HG03175 (cell line): ENCODE data around the gene TM6SF1.
"Not testable (repeated sequence)": the region's sequence is repeated elsewhere in the genome, so short reads cannot be mapped to it uniquely, and the experiment has no call there.

Source experiments
- ATAC-seq: cut with Tn5 transposase; IDR thresholded peaks from one replicate; pipeline ENCODE4 v1.9.1; 2021; ENCODE audit warnings: mild to moderate bottlenecking, moderate library complexity; ENCODE audit not compliant: unreplicated experiment

TM6SF1 gene

GRCh38 chr15:83106994-83107840 is at the start of gene TM6SF1:
Gene TM6SF1 (plus strand): TSS chr15:83107645. CDS start chr15:83107681, 36 bp downstream.
- peak; percentile 34 for ATAC-seq

DNA sequence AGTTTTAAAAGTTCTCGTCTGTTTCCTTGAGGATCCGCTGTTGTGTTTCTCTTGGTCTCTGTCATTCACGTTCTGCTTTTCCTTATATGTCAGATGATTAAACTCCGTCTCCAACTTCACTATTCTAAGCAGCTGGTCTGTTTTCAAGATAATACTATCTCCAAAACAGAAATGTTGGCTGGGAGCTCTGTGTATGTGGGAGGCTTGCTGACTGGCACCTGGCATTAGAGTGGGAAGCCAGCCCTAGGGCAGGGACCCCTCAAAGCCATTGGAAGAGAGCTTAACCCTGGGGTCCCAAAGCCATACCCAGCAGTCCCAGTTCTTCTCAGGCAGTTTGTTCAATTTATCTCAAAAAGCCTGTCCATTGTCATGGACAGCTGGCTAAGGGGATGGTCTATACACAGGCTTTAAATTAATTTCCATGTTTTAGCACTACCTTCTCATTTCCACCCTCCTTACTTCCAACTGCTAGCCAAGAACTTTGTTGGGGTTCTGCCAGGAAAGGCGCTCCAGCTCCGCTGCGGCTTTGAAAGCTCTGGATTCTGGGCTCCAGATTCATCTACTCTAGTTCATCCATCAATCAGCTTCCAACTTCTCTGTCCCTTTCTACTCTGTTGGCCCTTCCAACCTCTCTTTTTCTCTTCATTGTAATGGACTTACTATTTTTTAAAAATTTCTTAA is 49.6 kb upstream of the TM6SF1 start:
- ATAC-seq: no peak

DNA sequence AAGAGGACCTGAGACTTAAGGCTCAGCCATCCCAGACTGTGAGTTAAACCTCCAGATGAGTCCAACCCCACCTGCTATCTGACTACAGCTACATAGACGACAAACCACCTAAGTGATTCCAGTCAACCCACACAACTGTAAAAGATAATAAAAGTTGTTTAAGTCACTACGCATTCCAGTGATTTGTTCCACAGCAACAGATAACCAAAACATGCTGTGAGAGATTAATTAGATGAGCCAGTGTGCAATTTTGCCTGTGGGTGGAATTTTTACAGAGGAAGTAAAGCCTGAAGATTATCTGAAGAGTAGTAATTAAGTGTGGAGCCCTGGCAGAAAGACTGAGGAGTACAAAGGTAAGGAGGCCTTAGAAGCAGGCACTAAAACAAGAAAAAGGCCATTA is 45.8 kb upstream of the TM6SF1 start:
- no peak for ATAC-seq

DNA sequence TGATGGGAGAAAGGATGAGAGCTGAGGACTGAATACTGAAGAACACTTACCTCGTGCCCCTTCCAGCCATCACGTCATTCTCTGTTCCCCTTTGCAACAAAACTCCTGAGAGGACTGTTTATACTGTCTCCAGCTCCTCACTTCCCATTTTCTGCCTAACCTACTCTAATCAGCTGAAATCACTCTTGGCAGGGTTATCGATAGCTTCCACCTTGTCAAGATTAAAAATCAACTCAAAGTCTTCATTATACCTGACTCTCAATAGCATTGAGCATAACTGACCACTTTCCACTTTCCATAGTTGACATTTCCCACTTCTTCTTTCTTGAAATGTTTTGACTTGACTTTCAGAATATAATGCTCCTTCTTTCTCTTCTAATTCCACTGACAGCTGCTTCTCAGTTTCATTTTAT is 44.7 kb upstream of the TM6SF1 start:
- ATAC-seq: no peak

DNA sequence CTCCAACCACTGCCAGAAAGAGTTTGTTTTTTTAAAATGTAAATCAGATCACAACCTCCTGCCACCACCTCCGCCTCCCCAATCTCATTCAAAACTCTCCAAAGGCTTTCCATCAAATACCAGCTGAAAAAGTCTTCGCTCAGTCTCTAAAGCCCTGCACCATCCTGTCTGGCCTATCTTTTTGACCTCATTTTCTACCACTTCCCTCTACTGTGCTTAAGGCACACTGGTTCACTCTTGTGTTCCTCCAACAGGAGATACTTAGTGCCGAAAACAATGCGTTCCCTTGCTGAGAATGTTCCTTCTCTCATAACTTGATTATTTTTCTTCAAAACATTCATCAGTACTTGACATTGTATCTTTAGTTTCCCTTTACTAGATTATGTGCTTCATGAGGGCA is 43.9 kb upstream of the TM6SF1 start:
- no peak for ATAC-seq

- ATAC-seq: no peak
Measured at GRCh38 chr15:83064859-83065258, 42.6 kb upstream of the TM6SF1 start.

DNA sequence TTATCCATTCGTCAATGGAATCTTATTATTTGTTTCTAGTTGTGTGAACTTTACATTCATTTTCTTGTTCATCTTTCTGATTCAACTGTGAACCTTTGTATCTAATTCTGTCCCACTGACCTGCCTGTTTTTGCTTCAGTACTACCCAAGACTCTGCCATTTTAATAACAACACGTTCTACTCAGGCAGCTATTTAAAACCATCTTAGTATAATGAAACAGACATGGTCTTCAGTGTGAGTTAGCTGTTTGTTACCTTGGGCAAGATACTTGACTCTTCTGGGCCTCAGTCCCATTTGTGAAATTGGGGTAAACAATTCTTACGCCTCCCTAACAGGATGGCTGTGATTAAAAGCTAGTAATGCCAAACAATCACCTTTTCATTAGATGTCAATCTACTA is 42.0 kb upstream of the TM6SF1 start:
- no peak for ATAC-seq

DNA sequence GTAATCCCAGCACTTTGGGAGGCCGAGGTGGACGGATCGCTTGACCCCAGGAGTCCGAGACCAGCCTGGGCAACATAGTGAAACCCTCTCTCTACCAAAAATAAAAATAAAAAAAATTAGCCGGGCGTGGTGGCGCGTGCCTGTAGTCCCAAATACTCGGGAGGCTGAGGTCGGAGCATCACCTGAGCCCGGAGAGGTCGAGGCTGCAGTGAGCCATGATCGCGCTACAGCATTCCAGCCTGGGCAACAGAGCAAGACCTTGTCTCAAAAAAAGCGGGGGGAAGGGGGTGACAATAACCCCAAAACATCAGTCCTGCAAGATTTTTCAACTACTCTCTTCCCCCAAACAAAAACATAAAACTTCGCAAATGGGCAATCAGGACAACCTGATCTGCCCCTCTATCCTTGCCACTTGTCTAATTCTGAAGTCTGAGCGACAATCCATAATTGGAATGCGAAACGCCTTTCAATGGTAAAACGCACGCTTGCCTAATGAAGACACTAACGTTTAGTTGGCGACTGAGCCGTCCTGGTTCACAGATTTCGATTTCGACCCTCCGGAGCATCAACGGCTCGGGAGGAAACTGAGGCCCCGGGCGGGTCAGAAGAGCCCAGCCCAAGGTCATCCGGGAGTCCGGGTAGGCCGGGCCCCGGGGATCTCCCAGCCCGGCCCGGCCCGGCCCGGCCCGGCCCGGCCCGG is 41.3 kb upstream of the TM6SF1 start:
- no peak for ATAC-seq

DNA sequence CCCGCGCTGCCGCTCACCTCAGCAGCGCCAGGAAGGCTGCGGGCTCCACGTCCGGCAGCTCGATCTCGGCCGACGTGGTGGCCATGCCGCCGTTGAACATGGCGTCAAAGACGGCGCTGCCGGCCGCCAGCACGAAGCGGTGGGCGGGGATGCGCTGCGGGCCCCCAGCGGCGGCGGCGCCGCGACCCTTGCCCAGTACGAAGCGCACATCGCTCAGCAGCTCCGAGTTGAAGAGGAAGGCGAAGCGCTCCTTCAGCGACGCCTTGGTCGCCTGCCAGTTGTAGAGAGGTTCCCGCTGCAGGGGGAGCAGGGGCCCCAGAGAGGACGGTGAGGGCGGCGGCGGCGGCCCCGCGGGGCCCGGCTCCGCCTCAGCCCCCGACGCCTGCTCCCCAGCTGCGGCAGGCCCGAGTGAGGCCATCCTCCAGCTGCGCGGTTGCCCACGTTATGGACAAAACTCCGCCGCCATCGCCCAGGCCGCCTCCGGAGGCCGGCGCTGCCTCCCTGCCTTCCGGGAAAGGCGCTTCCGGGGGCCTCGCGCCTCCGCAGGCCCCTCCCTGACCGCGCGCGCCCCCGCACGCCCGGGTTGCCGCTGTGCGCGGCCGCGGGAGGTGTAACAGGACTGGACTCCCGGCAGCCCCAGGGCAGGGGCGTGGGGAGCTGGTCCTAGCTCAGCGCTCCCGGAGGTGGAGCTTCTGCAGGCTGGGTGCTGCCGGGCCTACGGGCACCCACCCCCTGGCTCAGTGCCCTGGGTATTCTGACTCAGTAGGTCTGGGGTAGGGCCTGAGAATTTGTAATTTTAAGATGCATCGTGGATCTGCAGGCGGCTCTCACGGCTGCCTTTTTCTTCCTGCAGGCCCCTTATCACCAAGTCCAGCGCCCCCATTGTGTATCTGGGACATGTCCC is 40.5 kb upstream of the TM6SF1 start, which contains the start of gene BTBD1:
TSS of gene BTBD1 (minus strand) at position 519 of the 904 bp plus-strand sequence. CDS start at position 418, 101 bp downstream.
- ATAC-seq: peak; percentile 82

GRCh38 chr15:83067638-83067962 is 39.8 kb upstream of the TM6SF1 start:
- ATAC-seq: no peak

- ATAC-seq: no peak
Measured at GRCh38 chr15:83068054-83068453, 39.4 kb upstream of the TM6SF1 start.

- not testable (repeated sequence) for ATAC-seq
Measured at GRCh38 chr15:83069211-83069642, 38.2 kb upstream of the TM6SF1 start.

- ATAC-seq: no peak
Measured at GRCh38 chr15:83077491-83078230, 29.8 kb upstream of the TM6SF1 start.

DNA sequence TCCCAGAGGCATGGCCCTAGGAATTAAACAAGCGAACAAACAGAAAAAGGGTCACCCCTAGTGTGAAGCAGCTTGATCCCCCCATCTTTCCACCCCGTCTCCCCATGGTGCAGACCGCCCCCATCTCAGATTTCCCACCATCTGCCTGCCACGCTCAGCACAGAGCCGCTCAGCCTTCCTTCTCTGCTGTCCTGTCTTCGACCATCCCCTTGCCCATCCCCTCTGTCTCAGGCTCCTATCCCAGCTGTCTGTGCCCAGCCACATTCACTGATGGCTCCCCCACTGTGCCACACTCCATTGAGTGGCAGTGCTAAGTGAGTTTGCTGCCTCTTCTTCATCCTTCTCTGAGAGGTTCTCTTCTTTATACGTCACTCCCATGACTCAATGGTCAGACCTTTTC is 28.7 kb upstream of the TM6SF1 start:
- ATAC-seq: no peak

DNA sequence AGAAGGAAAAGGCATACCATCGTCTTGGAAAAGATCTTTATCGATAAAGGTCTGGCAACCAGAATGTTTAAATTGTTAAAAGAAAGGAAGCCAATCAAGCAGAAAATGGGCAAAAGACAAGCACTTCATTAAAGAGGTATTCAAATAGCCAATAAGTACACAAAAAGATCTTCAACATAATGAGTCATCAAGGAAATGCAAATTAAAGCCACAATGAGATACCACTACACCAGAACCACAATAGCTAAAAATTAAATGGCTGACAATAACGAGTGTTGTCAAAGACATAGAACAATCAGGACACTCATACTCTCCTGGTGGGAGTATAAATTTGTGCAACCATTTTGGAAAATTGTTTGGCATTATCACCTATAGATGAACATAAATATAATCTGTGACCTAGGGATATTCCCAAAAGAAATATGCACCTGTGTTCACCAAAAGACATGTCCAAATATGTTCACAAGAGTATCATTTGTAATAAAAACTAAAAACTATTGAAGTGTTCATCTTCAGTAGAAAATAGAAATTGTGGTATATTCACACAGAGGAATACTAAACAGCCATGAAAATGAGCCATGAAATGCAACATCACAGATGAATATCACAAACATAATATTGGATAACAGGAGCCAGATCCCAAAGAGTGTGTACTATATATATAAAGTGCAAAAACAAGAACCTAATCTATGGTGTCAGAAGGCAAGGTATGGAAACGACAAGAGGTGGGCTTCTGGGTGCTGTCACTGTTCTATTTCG is 26.0 kb upstream of the TM6SF1 start:
- no peak for ATAC-seq

- no peak for ATAC-seq
Measured at GRCh38 chr15:83082730-83083386, 24.6 kb upstream of the TM6SF1 start.

- not testable (repeated sequence) for ATAC-seq
Measured at GRCh38 chr15:83085461-83085860, 22.0 kb upstream of the TM6SF1 start.

DNA sequence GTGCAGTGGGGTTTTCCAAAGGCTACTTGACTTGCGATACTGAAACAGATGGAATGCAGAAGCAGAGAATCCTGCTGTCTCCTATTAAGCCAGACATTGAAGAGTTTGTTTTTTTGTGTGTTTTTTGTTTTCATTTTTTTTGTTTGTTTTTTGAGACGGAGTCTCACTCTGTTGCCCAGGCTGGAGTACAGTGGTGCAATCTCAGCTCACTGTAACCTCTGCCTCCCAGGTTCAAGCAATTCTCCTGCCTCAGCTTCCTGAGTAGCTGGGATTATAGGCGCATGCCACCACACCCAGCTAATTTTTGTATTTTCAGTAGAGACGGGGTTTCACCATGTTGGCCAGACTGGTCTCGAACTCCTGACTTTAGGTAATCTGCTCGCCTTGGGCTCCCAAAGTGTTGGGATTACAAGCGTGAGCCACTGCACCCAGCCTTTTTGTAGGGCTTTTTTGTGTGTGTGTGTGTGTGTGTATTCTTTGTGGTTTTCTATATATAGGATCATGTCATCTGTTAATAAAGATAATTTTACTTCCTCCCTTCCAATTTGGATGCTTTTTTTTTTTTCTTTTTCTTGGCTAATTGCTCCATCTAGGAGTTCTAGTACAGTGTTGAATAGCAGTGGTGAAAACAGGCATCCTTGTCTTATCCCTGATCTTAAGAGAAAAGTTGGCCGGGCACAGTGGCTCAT is 21.4 kb upstream of the TM6SF1 start:
- not testable (repeated sequence) for ATAC-seq
